HG03575 (cell line): ENCODE measurements around the gene CEP78.
"Not testable (repeated sequence)": the region's sequence is repeated elsewhere in the genome, so short reads cannot be mapped to it uniquely, and the experiment has no call there.

Source experiments
- ATAC-seq: cut with Tn5 transposase; IDR thresholded peaks from one replicate; pipeline ENCODE4 v1.9.1; 2021; ENCODE audit not compliant: unreplicated experiment, insufficient number of reproducible peaks, low FRiP score; ENCODE audit errors: extremely low read depth

CEP78 gene

DNA sequence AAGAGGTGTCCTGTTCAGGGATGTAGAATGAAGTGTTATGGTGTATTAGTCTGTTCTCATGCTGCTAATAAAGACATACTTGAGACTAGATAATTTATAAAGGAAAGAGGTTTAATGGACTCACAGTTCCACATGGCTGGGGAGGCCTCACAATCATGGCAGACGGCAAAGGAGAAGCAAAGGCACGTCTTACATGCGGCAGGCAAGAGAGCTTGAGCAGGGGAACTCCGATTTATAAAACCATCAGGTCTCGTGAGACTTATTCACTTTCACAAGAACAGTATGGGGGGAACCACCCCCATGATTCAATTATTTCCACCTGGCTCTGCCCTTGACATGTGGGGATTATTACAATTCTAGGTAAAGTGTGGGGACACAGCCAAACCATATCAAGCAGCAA, 3.4 kb upstream of the CEP78 start:
- ATAC-seq = not testable (repeated sequence)

DNA sequence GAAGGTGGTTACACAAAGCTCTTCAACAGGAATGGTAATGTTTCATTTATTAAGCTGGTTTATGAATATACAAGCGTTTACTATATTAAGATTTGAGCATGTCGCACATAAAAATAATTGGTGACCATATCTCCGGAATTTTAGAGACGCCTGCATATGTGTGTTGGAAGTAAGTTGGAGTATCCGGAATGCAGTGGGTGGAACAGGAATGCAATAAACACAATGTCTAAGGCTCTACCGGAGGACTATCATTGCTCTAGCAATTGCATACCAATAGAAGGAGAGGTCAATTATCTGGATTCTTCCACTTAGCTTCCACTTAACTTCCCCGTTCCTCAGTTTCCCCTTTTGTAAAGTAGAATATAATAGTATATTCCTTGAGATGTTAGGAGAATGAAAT, 1.1 kb upstream of the CEP78 start:
- ATAC-seq = no peak

DNA sequence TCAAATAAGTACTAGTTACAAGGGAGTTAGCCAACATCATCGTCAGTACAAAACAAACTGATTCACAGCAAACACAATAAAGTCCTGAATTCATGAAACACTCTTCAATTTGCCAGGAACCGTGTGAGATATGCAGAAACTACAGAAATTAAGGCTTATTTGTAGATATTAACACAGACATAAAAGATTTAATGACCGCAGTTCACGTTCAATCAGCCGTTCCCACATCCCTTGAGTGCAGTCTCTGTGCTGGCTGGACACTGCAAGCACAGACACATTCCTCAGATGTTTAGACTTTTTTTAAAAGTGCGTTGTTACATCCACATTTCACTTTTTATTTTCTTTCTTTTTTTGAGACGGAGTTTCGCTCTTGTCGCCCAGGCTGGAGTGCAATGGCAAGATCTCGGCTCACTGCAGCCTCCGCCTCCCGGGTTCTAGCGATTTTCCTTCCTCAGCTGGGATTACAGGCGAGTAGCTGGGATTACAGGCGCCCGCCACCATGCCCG, 566 bp upstream of the CEP78 start:
- no peak for ATAC-seq

DNA sequence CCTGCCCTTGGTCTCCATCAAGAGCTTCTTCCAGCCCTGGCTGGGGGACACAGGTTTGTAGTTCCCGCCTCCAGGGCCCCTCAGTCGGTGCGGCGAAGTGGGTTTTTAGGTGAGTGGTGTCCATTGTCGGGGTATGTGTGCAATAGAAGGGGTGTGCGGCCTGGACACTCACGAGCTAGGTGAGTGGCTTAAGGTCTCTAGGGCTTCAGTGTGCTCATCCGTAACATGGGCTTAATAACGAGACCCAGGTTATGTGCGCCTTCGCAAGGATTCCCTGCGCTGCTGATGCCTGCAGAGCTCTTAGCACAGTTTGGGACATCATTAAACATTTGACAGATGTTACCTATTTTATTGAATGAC, 656 bp downstream of the CEP78 start:
- ATAC-seq = peak; percentile 8

DNA sequence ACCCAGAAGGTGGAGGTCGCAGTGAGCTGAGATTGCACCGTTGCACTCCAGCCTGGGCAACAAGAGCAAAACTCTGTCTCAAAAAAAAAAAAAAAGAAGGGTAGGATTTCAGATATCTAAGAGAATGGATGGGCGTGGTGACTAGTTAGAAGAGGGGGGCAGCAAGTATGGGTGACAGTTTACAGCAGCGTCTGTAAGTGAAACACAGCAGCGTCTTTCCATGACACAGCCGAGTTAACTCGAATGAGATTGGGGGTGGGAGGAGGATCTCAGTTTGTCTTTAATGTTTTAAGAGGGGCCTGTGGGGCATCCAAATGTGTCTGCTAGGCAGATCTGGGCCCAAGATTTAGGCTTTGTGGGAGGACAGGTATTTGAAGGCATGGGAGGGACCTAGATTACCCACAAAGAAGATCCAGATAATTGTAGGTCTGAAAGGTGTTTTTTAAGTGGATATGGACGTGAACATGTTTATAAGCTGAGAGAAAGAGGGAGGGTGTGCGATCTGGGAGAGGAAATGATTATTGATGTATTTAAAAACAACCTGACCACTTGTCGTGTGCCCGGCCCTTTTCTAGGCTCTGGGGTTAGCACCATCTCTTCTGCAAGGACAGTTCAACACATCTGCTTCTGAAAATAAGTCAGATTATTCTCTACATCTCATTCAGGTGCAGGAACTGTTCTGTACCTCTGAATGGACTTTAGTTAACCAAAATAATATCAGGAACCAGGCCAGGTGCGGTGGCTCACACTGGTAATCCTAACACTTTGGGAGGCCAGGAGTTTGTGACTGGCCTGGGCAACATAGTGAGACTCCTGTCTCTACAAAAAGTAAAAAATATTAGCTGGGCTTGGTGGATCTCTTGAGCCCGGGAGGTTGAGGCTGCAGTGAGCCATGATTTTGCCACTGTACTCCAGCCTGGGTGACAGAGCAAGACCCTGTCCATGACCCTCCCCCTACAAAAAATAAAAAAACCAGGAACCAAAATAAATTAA, 2.5 kb downstream of the CEP78 start:
- no peak for ATAC-seq

DNA sequence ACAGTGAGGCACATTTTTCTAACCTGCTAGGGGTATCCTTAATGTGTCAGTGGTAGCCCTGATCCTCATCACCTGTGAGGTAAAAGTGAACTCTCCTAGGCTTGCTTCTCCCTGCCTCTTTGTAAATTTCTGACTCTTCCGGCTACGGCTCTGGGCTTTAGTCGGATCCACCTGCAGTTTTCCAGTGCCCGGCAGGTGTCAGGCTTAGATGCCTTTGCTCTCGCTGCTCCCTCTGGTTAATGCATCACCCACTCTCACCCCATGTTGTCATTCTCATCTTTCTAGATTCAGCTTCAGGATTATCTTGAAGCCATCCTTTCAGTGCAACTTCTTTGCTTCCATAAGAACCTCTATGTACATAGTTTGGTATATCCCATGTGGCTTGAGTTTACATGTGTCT, 3.6 kb downstream of the CEP78 start:
- ATAC-seq = no peak

DNA sequence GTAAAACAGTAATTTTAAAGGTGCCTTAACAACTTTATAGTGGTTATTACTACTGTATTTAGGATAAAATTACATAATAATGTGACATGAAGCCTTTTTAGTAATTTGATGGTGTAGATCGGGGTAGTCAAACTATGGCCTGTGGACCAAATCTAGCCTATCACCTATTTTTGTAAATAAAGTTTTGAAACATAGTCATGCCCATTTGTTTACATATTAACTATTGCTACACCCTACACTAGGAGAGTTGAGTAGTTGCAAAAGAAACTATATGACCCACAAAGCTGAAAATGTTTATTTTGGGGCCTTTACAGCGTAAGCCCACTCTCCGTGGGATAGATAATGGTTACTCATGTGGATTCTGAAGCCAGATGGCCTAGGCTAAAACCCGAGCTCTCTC, 6.2 kb downstream of the CEP78 start:
- ATAC-seq = no peak

DNA sequence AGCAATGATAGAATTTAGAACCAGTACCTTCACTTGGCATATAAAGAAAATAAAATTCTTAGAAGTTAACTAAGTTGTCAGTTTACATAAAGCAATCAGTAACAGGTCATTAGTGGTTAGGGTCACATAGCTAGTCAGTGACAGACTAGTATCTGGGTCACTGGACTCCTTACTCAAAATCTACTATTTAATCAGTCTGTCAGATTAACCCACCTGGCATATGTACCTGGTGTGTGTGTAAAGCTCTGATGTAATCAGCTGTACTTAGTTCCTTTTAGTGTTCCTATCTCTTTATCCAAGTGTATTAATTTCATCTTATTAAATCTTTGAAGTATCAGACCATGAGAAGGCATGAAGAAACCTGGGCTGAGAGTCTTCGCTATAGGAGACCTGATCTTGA, 7.3 kb downstream of the CEP78 start:
- ATAC-seq = no peak

DNA sequence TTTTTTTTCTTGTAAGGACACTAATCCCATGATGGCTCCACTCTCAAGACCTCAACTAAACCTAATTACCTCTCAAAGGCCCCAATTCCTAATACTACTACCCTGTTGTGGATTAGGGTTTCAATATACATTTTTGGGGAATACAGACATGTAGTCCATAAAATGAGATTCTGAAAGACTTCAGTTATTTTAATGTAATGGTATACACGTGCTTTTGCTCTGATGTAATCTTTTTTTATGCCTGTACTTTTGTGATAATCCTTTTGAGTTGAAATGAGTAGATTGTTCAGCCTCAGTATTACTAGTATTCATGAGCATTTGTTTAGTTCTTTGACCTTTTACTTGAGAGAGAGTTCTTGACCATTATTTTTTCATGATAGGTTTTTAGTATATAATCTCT, 9.5 kb downstream of the CEP78 start:
- no peak for ATAC-seq

DNA sequence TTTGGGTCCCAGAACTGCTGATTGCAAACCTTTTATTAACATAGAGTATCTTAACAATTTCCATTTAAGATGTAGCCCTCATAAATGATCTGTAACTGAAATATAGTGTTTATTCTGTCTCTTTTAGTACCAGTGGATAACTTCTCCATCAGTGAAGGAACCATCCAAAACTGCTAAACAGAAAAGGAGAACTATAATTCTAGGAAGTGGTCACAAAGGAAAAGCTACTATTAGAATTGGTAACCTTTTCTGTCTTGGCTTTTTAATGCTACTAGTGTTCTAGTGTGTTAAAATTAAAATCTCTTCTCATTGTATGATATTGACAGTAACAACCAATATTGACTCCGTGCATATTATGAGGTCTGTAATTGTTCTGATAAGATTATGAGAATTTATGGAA, 12.8 kb downstream of the CEP78 start:
- no peak for ATAC-seq

DNA sequence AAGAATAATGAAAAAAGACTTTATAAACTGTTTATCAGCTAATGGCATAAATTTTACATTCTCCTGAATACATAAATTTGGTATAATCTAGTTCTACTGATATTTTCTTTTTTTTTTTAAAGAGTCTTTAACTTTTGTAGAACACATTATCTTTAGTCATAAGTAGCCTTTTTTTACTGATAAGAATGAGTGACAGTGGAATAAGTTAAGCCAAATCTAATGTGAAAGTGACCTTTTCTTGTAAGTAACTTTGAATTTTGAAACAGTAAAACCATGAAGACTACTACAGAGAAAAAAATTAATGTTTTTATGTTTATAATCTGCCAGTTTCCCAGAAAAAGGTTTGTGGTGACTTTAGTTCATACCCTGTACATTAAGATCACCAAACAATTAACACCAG, 13.7 kb downstream of the CEP78 start:
- ATAC-seq = no peak

DNA sequence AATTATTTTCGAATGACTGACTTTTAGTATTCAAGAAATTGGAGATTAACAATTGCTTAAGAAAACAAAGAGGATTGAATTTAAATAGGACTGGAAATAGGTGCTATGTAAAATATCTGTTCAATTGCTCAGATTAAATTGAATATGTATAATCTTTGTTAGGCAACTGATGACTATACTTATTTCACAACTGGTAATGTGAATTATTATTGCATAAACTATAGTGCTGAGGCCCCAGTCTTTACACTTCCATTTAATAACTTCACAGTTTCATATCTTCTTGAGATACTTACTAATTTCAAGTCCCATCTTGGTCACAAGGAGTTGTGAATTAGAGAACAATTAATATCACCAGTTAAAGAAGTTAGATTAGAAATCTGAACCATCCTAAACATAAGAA, 16.7 kb downstream of the CEP78 start:
- ATAC-seq = no peak

DNA sequence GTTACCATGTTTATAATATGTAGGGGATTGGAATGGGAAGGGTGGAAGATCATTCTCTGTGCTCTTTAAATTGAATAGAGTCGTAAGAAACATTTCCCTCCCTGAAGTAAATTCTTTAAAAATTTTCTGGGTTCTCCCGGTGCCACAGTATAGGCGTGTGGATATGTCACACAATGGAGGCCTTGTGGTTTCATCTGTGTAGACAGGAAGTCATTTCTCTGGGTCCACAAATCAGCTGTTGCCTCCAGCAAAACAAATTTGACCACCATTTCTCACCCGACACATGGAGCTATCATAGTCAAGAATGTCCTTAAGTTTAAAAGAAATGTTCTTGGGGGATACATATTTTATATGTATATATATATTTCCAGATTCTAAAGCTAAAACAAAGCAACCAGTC, 17.4 kb downstream of the CEP78 start:
- ATAC-seq = no peak

DNA sequence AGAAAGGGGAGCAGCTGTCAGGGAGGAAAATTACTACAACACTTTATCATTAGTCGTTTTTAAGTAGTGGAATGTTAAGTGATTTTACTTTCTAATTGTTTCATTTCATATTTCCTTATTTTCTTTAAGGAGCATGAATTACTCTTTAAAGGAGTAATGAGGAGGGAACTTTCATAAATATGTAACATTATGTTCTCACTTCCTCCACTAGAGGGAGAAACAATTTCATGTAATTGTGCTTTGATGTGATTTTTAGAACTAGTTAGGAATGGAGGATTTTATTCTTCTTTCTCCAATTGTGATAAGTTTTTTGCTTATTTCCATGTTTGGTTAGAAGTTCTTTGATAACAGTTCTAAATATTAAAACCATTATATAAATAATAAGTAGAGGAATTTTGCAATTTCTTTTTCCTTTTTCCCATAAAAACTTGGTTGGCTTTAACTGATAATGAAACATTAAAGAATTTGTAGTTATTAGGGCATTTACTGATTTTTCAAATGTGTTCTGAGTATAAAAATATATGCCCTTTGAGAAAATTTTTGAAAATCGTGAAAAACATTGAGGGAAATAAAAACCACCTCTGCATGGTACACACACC, 25.6 kb downstream of the CEP78 start:
- ATAC-seq = peak; percentile 67

DNA sequence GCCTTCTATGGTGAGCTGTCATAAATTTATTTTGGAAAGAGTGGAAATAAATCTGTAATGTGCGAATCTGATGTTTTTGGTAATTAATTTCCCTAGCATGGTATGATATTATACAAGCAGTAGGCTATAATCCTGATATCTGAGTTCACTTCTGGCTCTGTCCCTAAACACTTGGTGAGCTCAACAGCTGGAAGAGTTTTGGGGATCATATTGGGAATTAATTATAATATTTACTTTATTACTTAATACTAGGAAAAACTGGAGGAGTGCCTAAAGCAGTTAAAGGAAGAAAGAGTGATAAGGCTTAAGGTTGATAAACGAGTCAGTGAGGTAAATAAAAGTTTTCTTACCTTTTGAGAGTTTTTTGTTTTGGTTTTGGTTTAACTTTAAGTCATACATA, 26.8 kb downstream of the CEP78 start:
- ATAC-seq = no peak

DNA sequence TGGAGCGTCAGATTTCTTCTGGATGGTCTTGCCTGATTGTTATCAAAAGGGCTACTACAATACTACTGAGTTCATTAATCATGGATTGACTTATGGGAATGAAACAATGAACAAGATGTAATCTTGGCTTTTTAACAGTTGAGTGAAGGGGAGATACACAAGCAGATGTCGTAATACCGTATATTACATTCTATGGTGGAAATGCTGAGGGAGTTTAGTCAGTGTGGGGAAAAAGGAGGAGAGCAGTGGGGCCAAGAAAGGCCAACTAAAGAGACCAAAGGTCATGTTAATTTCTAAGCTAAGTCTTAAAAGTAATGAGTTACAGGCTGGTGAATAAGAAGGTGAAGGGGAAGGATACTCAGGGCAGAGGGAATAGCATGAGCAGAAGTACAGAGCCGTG, 32.0 kb downstream of the CEP78 start:
- no peak for ATAC-seq

DNA sequence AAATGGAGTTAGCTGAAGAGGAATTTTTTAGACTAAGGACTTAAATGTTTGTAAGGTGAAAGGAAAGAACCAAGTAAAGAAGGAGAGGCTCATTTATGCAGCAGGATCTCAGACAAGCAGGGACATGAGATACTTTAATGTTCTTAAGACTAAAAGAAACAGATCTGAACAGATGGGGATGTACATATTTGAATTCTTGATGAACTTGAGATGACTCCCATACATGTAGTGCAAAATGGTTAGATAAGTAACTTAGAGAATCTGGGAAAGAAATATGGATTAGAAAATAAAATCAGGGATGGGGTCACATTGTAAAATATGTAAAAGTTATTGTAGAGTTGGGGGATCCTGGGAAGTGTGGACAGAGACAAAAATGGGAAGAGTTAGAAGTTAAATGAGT, 33.9 kb downstream of the CEP78 start:
- ATAC-seq = no peak

DNA sequence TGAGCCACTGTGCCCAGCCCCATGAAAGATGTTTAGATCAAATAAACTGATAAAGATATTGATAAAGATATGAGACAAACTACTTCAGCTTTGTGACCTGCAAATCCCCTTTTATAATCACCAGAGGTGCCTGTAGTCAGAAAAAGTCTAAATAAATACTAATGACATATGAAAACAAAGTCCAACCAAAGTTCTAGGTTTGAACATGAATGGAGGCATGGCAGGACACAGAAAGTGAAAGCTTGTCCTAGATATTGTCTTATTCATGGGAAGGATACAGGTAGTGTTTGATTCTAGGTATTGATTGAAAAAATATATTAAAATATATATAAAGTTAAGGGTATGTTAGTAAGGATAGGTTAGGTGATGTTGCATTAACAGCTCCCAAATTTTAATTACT, 36.4 kb downstream of the CEP78 start:
- ATAC-seq = no peak

DNA sequence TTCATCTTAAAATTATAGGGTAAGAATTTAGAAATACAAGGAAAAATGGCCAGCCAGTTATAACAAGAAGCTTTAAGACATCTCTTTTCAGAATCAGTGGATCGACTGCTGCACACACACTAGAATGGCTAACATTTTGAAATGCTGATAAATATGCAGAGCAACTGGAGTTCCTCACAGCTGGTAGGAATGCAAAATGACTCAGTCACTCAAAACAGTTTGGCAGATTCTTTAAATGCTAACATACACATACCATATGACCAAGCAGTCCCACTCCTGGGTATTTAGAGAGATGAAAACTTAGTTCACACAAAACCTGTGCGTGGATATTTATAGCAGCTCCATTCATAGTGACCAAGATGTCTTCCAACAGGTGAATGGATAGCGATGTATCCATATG, 37.9 kb downstream of the CEP78 start:
- ATAC-seq = no peak

DNA sequence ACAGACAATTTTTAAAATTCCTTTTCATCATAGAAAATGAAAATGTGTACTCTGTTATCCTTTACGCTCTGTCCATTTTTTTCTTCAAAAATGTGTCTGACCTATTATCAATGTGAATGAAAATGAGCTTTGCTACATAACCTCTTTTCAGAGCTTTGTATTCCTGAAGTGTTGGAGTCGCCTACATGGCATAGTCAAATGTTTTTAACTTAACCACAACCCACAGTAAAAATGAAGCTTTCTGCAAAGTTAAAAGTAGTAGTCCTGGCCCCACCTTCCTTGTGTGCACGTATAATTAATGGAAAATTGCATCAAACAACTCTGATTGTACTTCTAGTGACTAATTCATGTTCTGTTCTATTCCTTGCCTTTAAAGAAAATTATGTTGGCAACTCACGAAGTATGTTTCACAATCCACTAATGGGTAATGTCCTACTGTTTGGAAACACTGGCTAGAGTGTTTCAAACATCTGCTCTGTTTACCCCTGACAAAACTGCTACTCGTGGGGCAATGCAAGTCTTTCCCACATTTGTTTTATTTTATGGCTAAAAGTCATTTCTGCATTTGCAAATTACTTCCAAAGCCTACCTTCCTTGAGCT, 42.4 kb downstream of the CEP78 start:
- ATAC-seq = no peak
